VCaP (cell line): ENCODE data around the gene STX17.

ENCODE experiments used
- H3K27ac ChIP-seq: fragments of 450-650 bp; 2 replicates; pipeline ENCODE4 v1.5.1; 2017
- TF ChIP-seq, protein P1 (sequence below): fragments of 450-650 bp; conservative IDR thresholded peaks from 2 replicates; pipeline ENCODE4 v1.5.1; 2017; ENCODE audit warnings: mild to moderate bottlenecking, moderate library complexity

Gene STX17

DNA sequence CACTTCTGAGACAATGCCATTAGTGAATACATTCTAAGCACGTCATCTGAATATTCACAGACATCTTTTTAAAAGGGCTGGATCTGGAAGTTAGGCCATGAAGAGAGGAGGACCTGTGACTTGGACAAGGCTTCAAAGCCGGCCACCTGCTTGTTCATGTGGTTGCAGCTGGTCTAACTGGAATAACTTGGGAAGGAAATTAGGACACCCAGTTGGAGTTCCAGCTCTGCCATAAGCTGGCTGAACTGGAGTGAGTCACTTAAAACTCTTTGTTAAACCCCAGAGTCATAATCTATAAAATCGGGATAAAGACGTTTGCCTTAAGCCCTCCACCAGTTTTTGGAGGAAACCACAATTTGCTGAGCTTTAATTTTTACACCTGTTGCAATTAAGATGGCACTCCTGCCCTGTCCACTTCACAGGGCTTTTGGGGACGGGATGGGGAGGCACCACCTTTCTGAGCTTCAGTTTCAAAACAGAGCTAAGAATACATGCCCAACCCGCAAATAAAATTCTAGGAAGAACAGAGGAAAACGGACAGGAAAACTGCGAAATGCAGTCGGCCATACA is 536 bp upstream of the STX17 start:
- H3K27ac ChIP-seq = peak overlapping the region; percentile 95

DNA sequence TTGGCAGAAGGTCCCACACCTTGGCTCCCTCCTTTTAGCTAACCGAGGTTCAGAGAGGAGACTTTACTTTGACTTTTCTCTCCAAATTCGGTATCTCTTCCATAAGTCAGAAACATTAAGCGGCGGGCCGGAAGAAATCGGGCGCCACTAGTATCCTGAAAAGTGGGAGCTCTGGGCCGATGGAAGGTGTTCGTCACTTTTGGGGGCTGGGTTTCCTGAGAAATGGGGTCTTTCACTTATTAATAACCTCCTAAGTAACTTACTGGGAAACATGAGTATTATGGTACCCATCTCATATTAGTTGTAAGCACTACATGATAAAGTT is 716 bp downstream of the STX17 start:
- H3K27ac ChIP-seq = peak overlapping the region; percentile 95
- TF ChIP-seq, protein P1, sequence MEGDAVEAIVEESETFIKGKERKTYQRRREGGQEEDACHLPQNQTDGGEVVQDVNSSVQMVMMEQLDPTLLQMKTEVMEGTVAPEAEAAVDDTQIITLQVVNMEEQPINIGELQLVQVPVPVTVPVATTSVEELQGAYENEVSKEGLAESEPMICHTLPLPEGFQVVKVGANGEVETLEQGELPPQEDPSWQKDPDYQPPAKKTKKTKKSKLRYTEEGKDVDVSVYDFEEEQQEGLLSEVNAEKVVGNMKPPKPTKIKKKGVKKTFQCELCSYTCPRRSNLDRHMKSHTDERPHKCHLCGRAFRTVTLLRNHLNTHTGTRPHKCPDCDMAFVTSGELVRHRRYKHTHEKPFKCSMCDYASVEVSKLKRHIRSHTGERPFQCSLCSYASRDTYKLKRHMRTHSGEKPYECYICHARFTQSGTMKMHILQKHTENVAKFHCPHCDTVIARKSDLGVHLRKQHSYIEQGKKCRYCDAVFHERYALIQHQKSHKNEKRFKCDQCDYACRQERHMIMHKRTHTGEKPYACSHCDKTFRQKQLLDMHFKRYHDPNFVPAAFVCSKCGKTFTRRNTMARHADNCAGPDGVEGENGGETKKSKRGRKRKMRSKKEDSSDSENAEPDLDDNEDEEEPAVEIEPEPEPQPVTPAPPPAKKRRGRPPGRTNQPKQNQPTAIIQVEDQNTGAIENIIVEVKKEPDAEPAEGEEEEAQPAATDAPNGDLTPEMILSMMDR = no peak

More for the DNA sequence above, 536 bp upstream of the STX17 start:
- TF ChIP-seq, protein P1 = no peak

DNA sequence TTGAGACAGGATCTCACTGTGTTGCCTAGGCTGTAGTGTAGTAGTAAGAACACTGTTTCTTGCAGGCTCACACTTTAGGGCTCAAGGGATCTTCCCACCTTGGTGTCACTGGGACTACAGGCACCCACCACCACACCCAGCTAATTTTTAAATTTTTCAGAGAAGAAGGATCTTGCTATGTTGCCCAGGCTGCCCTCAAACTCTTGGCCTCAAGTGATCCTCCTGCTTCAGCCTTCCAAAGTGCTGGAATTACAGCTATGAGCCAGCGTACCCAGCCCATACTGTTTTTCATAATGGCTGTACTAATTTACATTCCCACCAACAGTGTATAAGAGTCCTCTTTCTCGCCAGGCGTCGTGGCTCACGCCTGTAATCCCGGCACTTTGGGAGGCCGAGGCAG is 5.1 kb downstream of the STX17 start:
- TF ChIP-seq, protein P1 = no peak
- H3K27ac ChIP-seq = no peak overlapping the region

DNA sequence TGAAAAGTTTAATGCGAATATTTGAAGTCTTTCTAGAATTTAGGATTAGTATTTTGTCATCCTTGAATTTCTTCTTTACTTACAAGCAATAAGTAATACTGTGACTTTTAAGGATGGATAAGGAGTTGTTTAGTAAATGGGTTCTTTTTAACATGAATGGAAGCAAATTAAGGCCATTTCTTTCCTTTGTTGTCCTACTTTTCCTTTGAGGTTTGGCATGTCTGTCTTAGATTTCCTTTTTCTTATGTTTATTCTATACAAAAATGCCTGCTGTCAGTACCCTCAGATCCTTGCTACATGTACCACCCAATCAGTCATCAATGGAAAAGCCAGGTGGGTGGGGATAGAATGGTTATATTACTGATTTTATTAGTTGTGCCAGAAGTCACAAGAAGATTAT is 10.2 kb downstream of the STX17 start:
- H3K27ac ChIP-seq = no peak overlapping the region
- TF ChIP-seq, protein P1 = no peak

DNA sequence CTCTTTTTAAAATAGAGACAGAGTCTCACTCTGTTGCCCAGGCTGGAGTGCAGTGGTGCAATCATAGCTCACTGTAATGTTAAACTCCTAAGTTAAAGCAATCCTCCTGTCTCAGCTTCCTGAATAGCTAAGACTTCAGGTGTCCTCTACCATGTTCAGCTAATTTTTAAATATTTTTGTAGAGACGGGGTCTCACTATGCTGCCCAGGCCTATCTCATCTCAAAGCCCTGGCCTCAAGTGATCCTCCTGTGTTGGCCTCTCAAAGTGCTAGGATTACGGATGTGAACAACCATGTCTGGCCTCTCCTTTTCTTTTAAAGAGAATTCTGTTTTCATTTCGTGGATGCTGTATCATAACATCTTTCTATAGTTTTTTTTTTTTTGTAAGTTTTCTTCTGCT is 11.7 kb downstream of the STX17 start:
- TF ChIP-seq, protein P1 = no peak
- H3K27ac ChIP-seq = no peak overlapping the region

DNA sequence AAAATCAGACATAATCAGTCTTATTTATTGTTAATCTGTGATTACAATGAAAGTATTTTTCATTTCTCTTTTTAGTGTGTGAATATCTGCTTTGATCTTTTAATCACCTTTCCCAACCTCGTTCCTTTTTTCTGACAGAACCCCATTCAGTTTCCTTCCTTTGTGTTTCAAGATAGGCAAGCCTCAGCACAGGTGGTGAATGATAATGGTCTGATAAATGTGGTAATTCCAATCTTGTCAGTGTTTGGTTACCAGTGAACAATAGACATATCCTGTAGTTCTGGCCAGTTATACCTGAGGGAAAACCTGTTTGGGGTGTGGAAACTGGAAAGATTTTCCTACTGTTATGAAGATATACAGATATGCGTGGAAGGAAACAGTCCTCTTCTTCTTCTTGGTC is 13.5 kb downstream of the STX17 start:
- no peak overlapping the region for H3K27ac ChIP-seq
- TF ChIP-seq, protein P1 = no peak

DNA sequence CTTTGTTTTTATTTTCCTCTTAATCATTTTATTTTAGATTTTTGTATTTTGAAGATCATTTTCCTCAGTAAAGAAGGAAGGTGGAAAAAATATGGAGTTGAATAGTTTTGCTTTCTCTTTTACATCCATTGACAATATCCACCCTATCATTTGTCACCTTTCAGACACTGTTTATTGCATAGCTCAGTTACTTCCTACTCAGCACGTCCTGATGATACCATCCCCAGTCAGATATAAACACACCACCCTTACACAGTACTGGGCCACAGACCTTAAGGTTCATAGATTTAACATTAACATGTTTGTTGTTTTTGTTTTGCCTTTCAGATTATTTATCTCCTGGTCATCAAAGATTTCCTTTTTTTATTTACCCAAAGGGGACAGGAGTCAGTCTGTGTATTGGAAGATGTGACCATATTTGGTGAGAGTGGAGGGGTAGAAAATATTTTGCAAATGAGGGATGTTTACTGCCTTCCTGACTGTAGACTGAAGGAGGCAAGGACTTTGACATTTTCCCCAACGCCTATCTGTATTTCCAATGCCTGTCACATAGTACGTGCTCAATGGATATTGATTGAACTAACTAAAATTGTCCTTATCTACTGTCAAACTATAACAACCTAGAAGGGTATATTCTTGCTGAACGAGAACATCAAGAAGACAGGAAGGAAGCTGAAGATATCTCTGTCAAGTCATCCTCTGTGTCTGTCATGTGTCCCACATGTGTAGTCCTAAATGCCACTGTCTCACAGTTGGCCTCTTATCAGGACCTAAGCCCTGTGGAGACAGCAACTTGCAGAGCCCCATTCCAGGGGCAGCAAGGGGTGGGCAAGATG is 15.6 kb downstream of the STX17 start:
- TF ChIP-seq, protein P1 = no peak
- H3K27ac ChIP-seq = no peak overlapping the region
